ENCODE results near the gene DEFB129.

DEFB129 gene

DNA sequence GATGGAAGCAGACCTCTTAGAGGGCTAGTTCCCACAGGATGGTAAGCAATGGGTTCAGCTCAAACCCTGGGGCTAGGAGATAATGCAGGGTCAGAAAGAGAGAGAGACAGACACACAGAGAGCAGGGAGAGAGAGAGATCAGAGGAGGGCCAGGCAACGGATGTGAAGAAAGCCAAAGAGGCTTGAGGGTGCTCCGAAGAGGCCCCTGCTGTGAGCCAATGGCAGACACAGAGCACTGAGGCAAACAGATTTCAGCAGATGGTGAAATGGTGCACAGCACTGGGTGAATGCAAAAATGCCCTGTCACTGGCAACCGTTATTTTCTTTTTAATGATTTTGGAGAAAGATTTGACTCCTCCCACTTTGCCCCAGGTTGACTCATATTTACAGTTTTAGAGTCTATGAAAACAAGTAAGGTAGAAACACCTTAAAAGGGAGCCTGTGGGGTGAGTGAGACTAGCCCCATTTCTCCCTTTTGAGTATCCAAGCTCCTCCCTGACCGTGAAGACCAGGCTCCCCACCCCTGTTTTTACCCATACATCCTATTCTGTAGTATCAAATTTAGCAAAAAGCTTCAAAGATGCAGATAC, 31.3 kb downstream of the DEFB129 start:
- H3K27me3 ChIP-seq: peaks cover 0 to 9% of the 10 kb centered on the region in 2 donors
- H3K27ac ChIP-seq: no peak overlapping the region
- H3K4me3 ChIP-seq: no peak overlapping the region
- DNase-seq: no peak
- H3K36me3 ChIP-seq: no peaks in the 10 kb centered on the region
- H3K4me1 ChIP-seq: no peaks in the 10 kb centered on the region
- TF ChIP-seq, protein P1, sequence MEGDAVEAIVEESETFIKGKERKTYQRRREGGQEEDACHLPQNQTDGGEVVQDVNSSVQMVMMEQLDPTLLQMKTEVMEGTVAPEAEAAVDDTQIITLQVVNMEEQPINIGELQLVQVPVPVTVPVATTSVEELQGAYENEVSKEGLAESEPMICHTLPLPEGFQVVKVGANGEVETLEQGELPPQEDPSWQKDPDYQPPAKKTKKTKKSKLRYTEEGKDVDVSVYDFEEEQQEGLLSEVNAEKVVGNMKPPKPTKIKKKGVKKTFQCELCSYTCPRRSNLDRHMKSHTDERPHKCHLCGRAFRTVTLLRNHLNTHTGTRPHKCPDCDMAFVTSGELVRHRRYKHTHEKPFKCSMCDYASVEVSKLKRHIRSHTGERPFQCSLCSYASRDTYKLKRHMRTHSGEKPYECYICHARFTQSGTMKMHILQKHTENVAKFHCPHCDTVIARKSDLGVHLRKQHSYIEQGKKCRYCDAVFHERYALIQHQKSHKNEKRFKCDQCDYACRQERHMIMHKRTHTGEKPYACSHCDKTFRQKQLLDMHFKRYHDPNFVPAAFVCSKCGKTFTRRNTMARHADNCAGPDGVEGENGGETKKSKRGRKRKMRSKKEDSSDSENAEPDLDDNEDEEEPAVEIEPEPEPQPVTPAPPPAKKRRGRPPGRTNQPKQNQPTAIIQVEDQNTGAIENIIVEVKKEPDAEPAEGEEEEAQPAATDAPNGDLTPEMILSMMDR (IDR thresholded peaks at IDR 0.05): no peak
- H3K9me3 ChIP-seq: no peaks in the 10 kb centered on the region
- intact Hi-C loops (cut with DNase I; ENCODE audit: low total_unique reads): no loop called here

DNA sequence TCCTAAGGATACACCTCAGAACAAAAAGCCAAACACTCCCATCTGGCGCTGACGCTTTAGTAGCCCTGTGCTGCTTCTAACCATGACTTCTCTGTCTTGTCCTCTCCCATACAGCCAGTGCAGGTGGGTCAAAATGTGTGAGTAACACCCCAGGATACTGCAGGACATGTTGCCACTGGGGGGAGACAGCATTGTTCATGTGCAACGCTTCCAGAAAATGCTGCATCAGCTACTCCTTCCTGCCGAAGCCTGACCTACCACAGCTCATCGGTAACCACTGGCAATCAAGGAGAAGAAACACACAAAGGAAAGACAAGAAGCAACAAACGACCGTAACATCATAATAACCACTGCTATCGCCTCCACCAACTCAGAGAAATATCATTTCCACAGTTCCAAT, 31.9 kb downstream of the DEFB129 start:
- TF ChIP-seq, protein P1 (IDR thresholded peaks at IDR 0.05): no peak
- no peak for DNase-seq
- H3K27ac ChIP-seq: no peak overlapping the region
- no peak overlapping the region for H3K4me3 ChIP-seq
- H3K36me3 ChIP-seq: no peaks in the 10 kb centered on the region
- no peaks in the 10 kb centered on the region for H3K9me3 ChIP-seq
- peaks cover 0 to 9% of the 10 kb centered on the region in 2 donors for H3K27me3 ChIP-seq
- intact Hi-C loops (cut with DNase I; ENCODE audit: low total_unique reads): no loop called here
- no peaks in the 10 kb centered on the region for H3K4me1 ChIP-seq

DNA sequence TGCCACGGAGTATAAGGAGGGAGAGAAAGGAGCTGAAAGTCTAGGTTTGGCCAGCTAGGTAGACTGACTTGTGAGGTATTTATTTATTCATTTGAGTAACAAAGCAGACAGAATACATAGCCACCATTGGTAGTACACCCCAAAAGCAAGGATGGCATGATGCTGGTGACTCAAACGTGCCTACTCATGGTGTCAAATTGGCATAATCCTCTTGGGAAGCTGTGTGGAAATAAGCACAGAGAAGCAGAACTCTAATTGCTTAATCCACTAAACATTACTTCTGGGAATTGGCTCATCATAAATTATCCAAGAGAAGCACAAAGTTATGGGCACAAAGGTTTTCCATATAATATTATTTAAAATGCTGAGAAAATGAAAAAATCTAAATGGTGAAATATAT, 32.9 kb downstream of the DEFB129 start:
- Histone ChIP-seq H3K27me3 (peaks cover 0 to 5% of the 10 kb centered on the region in 2 donors), H3K9me3 (no peaks in the 10 kb centered on the region), H3K27ac (no peak overlapping the region), H3K36me3 (no peaks in the 10 kb centered on the region), H3K4me1 (no peaks in the 10 kb centered on the region), H3K4me3 (no peak overlapping the region)
- intact Hi-C loops (cut with DNase I; ENCODE audit: low total_unique reads): no loop called here
- TF ChIP-seq, protein P1 (IDR thresholded peaks at IDR 0.05): no peak
- no peak for DNase-seq

DNA sequence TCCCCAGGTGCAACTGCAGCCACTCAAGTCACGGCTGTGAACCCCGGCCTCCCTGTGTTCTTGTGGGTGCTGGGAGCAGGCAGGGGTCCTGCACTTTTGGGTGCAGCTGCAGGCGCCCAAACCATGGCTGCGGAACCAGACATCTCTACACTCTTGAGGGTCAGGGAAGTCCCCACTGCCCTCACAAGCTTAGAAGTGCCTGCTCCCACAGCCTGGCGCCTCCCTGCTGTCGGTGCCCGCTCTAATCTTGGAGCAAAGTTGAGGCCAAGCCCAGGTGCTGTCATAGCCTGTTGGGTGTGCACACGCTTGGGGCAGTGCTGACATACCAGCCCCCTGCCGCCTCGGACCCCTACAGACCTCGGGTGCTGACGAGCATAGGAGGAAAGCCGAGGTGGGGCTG, 36.6 kb downstream of the DEFB129 start:
- Histone ChIP-seq H3K36me3 (no peaks in the 10 kb centered on the region), H3K4me3 (no peak overlapping the region), H3K27ac (no peak overlapping the region), H3K27me3 (no peaks in the 10 kb centered on the region), H3K9me3 (no peaks in the 10 kb centered on the region), H3K4me1 (peaks cover 0 to 8% (median 4%) of the 10 kb centered on the region in 4 donors)
- TF ChIP-seq, protein P1 (IDR thresholded peaks at IDR 0.05): no peak
- intact Hi-C loops (cut with DNase I; ENCODE audit: low total_unique reads): no loop called here
- DNase-seq: no peak

DNA sequence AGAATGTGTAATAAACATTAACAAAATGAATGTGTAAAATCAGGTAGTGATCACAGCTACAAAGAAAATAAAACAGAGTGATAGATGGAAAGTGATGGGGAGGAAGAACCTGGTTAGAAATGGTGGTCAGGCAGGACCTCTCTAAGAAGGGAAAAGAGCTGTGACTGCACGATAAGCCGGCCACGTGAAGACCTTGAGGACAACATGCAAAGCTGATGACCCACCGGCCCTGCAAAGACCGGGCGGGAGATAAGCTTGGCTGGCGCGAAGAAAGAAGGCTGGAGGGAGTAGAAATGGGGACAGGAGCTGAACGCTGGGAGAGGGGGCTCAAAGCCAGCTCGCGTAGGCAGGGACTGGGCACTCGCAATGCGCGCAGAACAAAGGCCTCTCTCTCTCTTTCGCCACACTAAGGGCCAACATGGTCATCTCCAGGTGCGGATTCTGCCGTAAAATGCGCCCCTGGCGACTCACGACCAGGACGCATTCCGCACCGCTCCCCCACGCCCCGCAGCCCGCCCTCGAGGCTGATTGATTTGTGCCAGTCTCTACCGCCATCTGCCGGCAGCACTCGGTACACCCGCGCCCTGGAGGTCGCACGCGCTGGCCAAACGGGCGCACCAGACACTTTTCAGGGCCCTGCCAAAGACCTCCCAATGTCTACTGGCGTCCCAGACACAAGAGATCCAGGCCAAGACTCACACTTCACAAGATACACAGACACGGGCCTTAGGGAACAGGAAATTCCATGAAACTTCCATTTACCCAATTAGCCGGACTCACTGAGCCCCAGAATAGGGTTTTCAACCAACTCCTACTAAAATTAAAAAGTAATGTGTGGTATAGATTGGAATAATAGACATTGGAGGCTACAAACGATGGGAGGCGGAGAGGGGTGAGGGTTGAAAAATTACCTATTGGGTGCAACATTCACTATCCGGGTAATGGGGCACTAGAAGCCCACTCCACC, 39.8 kb downstream of the DEFB129 start:
- no peaks in the 10 kb centered on the region for H3K36me3 ChIP-seq
- intact Hi-C loops (cut with DNase I; ENCODE audit: low total_unique reads): no loop called here

More for the DNA sequence above, 39.8 kb downstream of the DEFB129 start:
- Histone ChIP-seq H3K4me1 (peaks cover 0 to 8% (median 4%) of the 10 kb centered on the region in 4 donors), H3K27ac (peak overlapping the region in 1 of 2 donors; percentile 3), H3K9me3 (no peaks in the 10 kb centered on the region), H3K4me3 (peak overlapping the region; percentile 46 to 56), H3K27me3 (no peaks in the 10 kb centered on the region)
- DNase-seq: peak; percentile 80 to 88
- TF ChIP-seq, protein P1 (IDR thresholded peaks at IDR 0.05): peak; percentile 88 to 93

Data from tibial artery (tissue), 4 donors.